Esophagus squamous epithelium (tissue), 4 donors: Measurements from ENCODE around the gene DEPDC5.

ENCODE experiments used
- CTCF ChIP-seq, 6 experiments: fragments of 450-650 bp in 4 of 6; fragments of 200-600 bp in 2 of 6; sonication (generic) in 2 of 6; IDR thresholded peaks; one replicate each; pipeline ENCODE4 v1.5.1; 2016 to 2019; ENCODE audit warnings: antibody characterized with exemption in 6 of 6, mild to moderate bottlenecking in 4 of 6, moderate library complexity in 4 of 6
- POLR2A ChIP-seq, 4 donors: fragments of 450-650 bp; IDR thresholded peaks; one replicate each; pipeline ENCODE4 v1.6.1; 2017; ENCODE audit warnings: antibody characterized with exemption in 4 of 4, mild to moderate bottlenecking in 4 of 4, moderate library complexity in 3 of 4

- TF ChIP-seq CTCF (IDR thresholded peaks at IDR 0.05), result no peak
- no peak for TF ChIP-seq POLR2A (IDR thresholded peaks at IDR 0.05)
Observed at GRCh38 chr22:31952094-31952401, 198.2 kb downstream of the DEPDC5 start.
